K562 (cell line): Measurements from ENCODE around the gene C1orf116. TPM values are rescaled to one million over a fixed set of nuclear protein-coding genes. Genes with fewer than 3 reads are reported as not detected.

Source experiments
- BRD9 ChIP-seq: fragments of 450-650 bp; IDR thresholded peaks from 2 replicates; pipeline ENCODE4 v1.6.1; 2018; ENCODE audit warnings: low read depth; ENCODE audit not compliant: partially characterized antibody
- CEBPG ChIP-seq, 3 experiments: fragments of 200-800 bp in 1 of 3; sonication (Bioruptor generic) in 1 of 3; sonication (generic) in 1 of 3; formaldehyde crosslinking in 1 of 3; IDR thresholded peaks in 2 of 3; conservative IDR thresholded peaks in 1 of 3; 2 replicates each; pipeline versions ENCODE4 v1.6.1 to v1.8.0; 2016 to 2022; ENCODE audit warnings: missing compliant biosample characterization in 2 of 3, missing genetic modification characterization in 2 of 3, mild to moderate bottlenecking in 1 of 3, missing genetic modification reagents in 1 of 3
- ELF1 ChIP-seq: fragments of 200-800 bp; sonication (Bioruptor generic); IDR thresholded peaks from 2 replicates; pipeline ENCODE4 v1.6.1; 2016; ENCODE audit warnings: missing genetic modification characterization, missing compliant biosample characterization
- GATA2 ChIP-seq: sonication (generic); formaldehyde crosslinking; IDR thresholded peaks from 2 replicates; pipeline ENCODE4 v1.4.0; 2020; ENCODE audit warnings: mild to moderate bottlenecking, missing genetic modification reagents
- HIVEP1 ChIP-seq: fragments of 250-450 bp; sonication (Bioruptor Pico); IDR thresholded peaks from 2 replicates; pipeline ENCODE4 v1.4.0; 2020; ENCODE audit warnings: mild to moderate bottlenecking
- MBD2 ChIP-seq: sonication (generic); IDR thresholded peaks from 2 replicates; pipeline ENCODE4 v1.6.1; 2016; ENCODE audit warnings: low read depth, borderline replicate concordance
- MCM7 ChIP-seq, 2 experiments: fragments of 450-650 bp; IDR thresholded peaks; 2 replicates each; pipeline ENCODE4 v1.6.1; 2016 to 2018
- NELFE ChIP-seq: IDR thresholded peaks from 2 replicates; pipeline ENCODE4 v1.6.1; 2011; ENCODE audit warnings: mild to moderate bottlenecking; ENCODE audit not compliant: insufficient read depth, insufficient read length
- NR2C1 ChIP-seq, 2 experiments: fragments of 450-650 bp; IDR thresholded peaks; 2 replicates each; pipeline ENCODE4 v1.6.1; 2017; ENCODE audit warnings: mild to moderate bottlenecking in 2 of 2, antibody characterized with exemption in 1 of 2, inconsistent platforms in 1 of 2, missing compliant biosample characterization in 1 of 2, missing genetic modification characterization in 1 of 2
- SMARCA5 ChIP-seq: fragments of 450-650 bp; IDR thresholded peaks from 2 replicates; pipeline ENCODE4 v1.6.1; 2016
- TAF9B ChIP-seq: fragments of 450-650 bp; IDR thresholded peaks from 2 replicates; pipeline ENCODE4 v1.6.1; 2018; ENCODE audit warnings: mild to moderate bottlenecking; ENCODE audit not compliant: partially characterized antibody
- ZFP30 ChIP-seq: fragments of 250-450 bp; sonication (Bioruptor Pico); IDR thresholded peaks from 2 replicates; pipeline ENCODE4 v1.8.0; 2022; ENCODE audit warnings: moderate library complexity, mild to moderate bottlenecking, inconsistent platforms, borderline replicate concordance
- ZKSCAN8 ChIP-seq: fragments of 200-800 bp; sonication (Bioruptor generic); IDR thresholded peaks from 2 replicates; pipeline ENCODE4 v1.6.1; 2016; ENCODE audit warnings: missing genetic modification characterization, missing compliant biosample characterization
- ZNF263 ChIP-seq: sonication (generic); formaldehyde crosslinking; IDR thresholded peaks from 2 replicates; pipeline ENCODE4 v1.8.0; 2022; ENCODE audit warnings: mild to moderate bottlenecking, missing genetic modification reagents, borderline replicate concordance
- ZNF384 ChIP-seq: IDR thresholded peaks from 2 replicates; pipeline ENCODE4 v1.6.1; 2012; ENCODE audit warnings: low read depth, low read length, improper control_type of control experiment
- ZNF764 ChIP-seq: fragments of 250-450 bp; sonication (Bioruptor Pico); IDR thresholded peaks from 2 replicates; pipeline ENCODE4 v1.4.0; 2020; ENCODE audit warnings: low read depth, mild to moderate bottlenecking, moderate library complexity
- polyA plus RNA-seq, 8 experiments: library from polyadenylated mRNA; depleted of rRNA in 4 of 8; stranded (reverse) in 5 of 8; unstranded in 3 of 8; fragments of >200 nt; fragmentation: Nextera tagmentation in 2 of 8; fragmentation: Illumina TruSeq in 1 of 8; extraction: Ambion mirVana in 2 of 8; extraction: Trizol in 1 of 8; gene quantifications; 2 replicates each; pipeline versions ENCODE4 v1.2.1 to v1.2.3, GENCODE V29; 2011 to 2014; ENCODE audit warnings: inconsistent platforms in 1 of 8, missing spikeins in 1 of 8
- total RNA-seq, 7 experiments: library from RNA; depleted of rRNA in 6 of 7; stranded (reverse); fragments of >200 nt in 6 of 7; fragmentation: Illumina TruSeq in 2 of 7; extraction: Trizol in 2 of 7; gene quantifications; 2 replicates each; pipeline versions ENCODE4 v1.2.1 to v1.2.3, GENCODE V29; 2011 to 2021; ENCODE audit warnings: low replicate concordance in 1 of 7
- TF ChIP-seq, protein P1 (sequence below), 2 experiments: IDR thresholded peaks; 2 replicates each; pipeline ENCODE4 v1.6.1; 2012; ENCODE audit warnings: improper control_type of control experiment in 2 of 2, low read depth in 2 of 2, low read length in 2 of 2, borderline replicate concordance in 1 of 2
- TF ChIP-seq, protein P2 (sequence below): fragments of 250-450 bp; sonication (Bioruptor Pico); IDR thresholded peaks from 2 replicates; pipeline ENCODE4 v1.8.0; 2021; ENCODE audit warnings: moderate library complexity, mild to moderate bottlenecking, inconsistent platforms
- TF ChIP-seq, protein P3 (sequence below): IDR thresholded peaks from 2 replicates; pipeline ENCODE4 v1.6.1; 2014; ENCODE audit warnings: antibody characterized with exemption
- TF ChIP-seq, protein P4 (sequence below), 2 experiments: fragments of 250-450 bp in 1 of 2; fragments of 450-650 bp in 1 of 2; sonication (Bioruptor Pico) in 1 of 2; IDR thresholded peaks; 2 replicates each; pipeline versions ENCODE4 v1.6.1 to v1.8.0; 2016 to 2021; ENCODE audit warnings: mild to moderate bottlenecking in 2 of 2, moderate library complexity in 2 of 2, missing compliant biosample characterization in 1 of 2, missing genetic modification characterization in 1 of 2
- TF ChIP-seq, protein P5 (sequence below): fragments of 450-650 bp; IDR thresholded peaks from 2 replicates; pipeline ENCODE4 v1.6.1; 2016; ENCODE audit warnings: missing biosample characterization, missing genetic modification characterization

The C1orf116 gene
- total and polyA plus RNA-seq, 9 of the 15 experiments (the other 6 are each of a cell fraction or from before 2014, with no cell fraction given): 0.62 to 3.0 (median 0.95) TPM

DNA sequence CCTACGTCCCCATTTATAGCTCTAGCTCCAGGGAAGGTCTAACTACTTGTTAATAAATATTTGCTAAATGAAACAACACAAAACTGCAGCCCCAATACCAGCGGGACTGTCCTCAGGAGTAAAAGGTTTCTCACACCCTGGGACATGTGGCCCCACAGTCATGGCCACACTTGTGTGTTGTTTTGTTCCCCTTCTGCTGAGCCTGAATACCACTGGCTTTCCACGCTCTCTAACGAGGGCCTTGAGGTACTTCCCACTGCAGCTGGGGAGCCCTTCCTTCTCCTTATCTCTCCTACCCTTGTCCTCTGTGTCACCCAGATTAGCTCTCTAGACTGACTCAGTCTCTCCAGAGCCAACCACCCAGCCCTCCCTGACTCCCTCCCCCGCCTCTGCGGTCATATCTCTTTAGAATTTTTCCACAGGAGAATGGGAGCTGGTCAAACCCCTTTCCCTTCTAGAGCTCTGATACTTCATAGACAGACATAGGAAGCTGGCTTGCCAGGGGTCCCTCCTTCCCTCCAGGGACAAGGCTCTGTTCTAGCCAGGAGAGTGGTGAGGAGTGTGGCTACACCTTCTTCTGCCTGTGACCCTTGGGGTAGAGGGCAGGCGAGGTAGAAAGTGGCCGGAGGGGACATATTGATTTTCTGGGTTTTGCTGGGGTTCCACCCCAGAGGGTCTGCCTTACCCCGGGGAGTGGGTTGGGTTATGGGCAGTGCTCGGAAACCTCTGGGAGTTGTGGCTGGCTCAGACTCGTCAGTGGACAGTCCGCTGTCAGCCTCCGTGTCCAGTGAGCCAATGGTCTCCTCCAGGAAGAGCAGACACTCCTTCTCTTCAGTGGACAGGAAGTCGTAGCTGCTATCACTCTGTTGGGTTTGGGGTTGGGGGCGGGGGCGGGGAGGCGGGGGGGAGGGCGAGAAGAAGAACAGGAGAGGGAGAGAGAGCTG is 8.1 kb downstream of the C1orf116 start (continued):
- TF ChIP-seq ZFP30 (0 out of 2 replicates have a peak, but pooled peaks have one; percentile 6), MCM7 (IDR thresholded peaks at IDR 0.05) (no peak), CEBPG (CRISPR knock-in tag; IDR thresholded peaks at IDR 0.05) (no peak), CEBPG (tag; conservative IDR thresholded peaks at IDR 0.05 in 1 of 2, IDR thresholded peaks at IDR 0.05 in 1 of 2) (no peak), NELFE (no peak), HIVEP1 (peak; percentile 97), ZNF384 (no peak), ZNF263 (CRISPR knock-in tag) (no peak; the same call in 1 of the 2 replicates), ZKSCAN8 (CRISPR knock-in tag) (peak; percentile 94), MBD2 (peak; percentile 91), SMARCA5 (peak; percentile 81), NR2C1 (IDR thresholded peaks at IDR 0.05) (peak; percentile 63; the same call in 1 of the 2 replicates), NR2C1 (tag; IDR thresholded peaks at IDR 0.05) (peak; percentile 94), TAF9B (peak; percentile 89), ZNF764 (peak; percentile 68), GATA2 (CRISPR knock-in tag) (peak; percentile 99), BRD9 (peak; percentile 96), ELF1 (peak; percentile 81)
- TF ChIP-seq, protein P1, sequence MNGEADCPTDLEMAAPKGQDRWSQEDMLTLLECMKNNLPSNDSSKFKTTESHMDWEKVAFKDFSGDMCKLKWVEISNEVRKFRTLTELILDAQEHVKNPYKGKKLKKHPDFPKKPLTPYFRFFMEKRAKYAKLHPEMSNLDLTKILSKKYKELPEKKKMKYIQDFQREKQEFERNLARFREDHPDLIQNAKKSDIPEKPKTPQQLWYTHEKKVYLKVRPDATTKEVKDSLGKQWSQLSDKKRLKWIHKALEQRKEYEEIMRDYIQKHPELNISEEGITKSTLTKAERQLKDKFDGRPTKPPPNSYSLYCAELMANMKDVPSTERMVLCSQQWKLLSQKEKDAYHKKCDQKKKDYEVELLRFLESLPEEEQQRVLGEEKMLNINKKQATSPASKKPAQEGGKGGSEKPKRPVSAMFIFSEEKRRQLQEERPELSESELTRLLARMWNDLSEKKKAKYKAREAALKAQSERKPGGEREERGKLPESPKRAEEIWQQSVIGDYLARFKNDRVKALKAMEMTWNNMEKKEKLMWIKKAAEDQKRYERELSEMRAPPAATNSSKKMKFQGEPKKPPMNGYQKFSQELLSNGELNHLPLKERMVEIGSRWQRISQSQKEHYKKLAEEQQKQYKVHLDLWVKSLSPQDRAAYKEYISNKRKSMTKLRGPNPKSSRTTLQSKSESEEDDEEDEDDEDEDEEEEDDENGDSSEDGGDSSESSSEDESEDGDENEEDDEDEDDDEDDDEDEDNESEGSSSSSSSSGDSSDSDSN (IDR thresholded peaks at IDR 0.05; ENCODE audit: borderline replicate concordance in 1 of 2, low read depth in 2 of 2, low read length in 2 of 2): peak; percentile 57 to 91; a peak in 2 of 4 replicates
- TF ChIP-seq, protein P2, sequence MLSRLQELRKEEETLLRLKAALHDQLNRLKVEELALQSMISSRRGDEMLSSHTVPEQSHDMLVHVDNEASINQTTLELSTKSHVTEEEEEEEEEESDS (CRISPR knock-in tag): no peak
- TF ChIP-seq, protein P3, sequence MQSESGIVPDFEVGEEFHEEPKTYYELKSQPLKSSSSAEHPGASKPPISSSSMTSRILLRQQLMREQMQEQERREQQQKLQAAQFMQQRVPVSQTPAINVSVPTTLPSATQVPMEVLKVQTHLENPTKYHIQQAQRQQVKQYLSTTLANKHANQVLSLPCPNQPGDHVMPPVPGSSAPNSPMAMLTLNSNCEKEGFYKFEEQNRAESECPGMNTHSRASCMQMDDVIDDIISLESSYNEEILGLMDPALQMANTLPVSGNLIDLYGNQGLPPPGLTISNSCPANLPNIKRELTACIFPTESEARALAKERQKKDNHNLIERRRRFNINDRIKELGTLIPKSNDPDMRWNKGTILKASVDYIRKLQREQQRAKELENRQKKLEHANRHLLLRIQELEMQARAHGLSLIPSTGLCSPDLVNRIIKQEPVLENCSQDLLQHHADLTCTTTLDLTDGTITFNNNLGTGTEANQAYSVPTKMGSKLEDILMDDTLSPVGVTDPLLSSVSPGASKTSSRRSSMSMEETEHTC: peak; percentile 77
- TF ChIP-seq, protein P4, sequence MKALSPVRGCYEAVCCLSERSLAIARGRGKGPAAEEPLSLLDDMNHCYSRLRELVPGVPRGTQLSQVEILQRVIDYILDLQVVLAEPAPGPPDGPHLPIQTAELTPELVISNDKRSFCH (CRISPR knock-in tag; IDR thresholded peaks at IDR 0.05): peak; percentile 83; the same call in 1 of the 2 replicates
- TF ChIP-seq, protein P4 (tag; IDR thresholded peaks at IDR 0.05): peak; percentile 99
- TF ChIP-seq, protein P5, sequence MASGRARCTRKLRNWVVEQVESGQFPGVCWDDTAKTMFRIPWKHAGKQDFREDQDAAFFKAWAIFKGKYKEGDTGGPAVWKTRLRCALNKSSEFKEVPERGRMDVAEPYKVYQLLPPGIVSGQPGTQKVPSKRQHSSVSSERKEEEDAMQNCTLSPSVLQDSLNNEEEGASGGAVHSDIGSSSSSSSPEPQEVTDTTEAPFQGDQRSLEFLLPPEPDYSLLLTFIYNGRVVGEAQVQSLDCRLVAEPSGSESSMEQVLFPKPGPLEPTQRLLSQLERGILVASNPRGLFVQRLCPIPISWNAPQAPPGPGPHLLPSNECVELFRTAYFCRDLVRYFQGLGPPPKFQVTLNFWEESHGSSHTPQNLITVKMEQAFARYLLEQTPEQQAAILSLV: peak; percentile 96
